K562 (cell line): ENCODE results near the gene PRRT2. TPM values are rescaled to one million over a fixed set of nuclear protein-coding genes. Genes with fewer than 3 reads are reported as not detected.

Experiments used
- AFF4 ChIP-seq: sonication (generic); formaldehyde crosslinking; IDR thresholded peaks from 2 replicates; pipeline ENCODE4 v1.8.0; 2023; ENCODE audit warnings: mild to moderate bottlenecking, missing genetic modification reagents
- BCOR ChIP-seq: fragments of 450-650 bp; IDR thresholded peaks from 2 replicates; pipeline ENCODE4 v1.6.1; 2016
- KDM2B ChIP-seq: fragments of 250-450 bp; sonication (Bioruptor Pico); IDR thresholded peaks from 2 replicates; pipeline ENCODE4 v1.8.0; 2021; ENCODE audit warnings: mild to moderate bottlenecking, moderate library complexity
- RBM25 ChIP-seq: fragments of 200-400 bp; formaldehyde crosslinking; IDR thresholded peaks from 2 replicates; pipeline ENCODE4 v1.6.1; 2018; ENCODE audit warnings: low read length, low read depth, moderate library complexity; ENCODE audit not compliant: severe bottlenecking
- ZNF24 ChIP-seq: fragments of 450-650 bp; IDR thresholded peaks from 2 replicates; pipeline ENCODE4 v1.6.1; 2016
- ZNF263 ChIP-seq: sonication (generic); formaldehyde crosslinking; IDR thresholded peaks from 2 replicates; pipeline ENCODE4 v1.8.0; 2022; ENCODE audit warnings: mild to moderate bottlenecking, missing genetic modification reagents, borderline replicate concordance
- ZNF407 ChIP-seq: fragments of 450-650 bp; IDR thresholded peaks from 2 replicates; pipeline ENCODE4 v1.6.1; 2016; ENCODE audit warnings: low read depth
- ZNF584 ChIP-seq: fragments of 200-800 bp; sonication (Bioruptor generic); IDR thresholded peaks from 2 replicates; pipeline ENCODE4 v1.6.1; 2016; ENCODE audit warnings: low read depth, mild to moderate bottlenecking, missing genetic modification characterization, missing compliant biosample characterization
- polyA plus RNA-seq, 8 experiments: library from polyadenylated mRNA; depleted of rRNA in 4 of 8; stranded (reverse) in 5 of 8; unstranded in 3 of 8; fragments of >200 nt; fragmentation: Nextera tagmentation in 2 of 8; fragmentation: Illumina TruSeq in 1 of 8; extraction: Ambion mirVana in 2 of 8; extraction: Trizol in 1 of 8; gene quantifications; 2 replicates each; pipeline versions ENCODE4 v1.2.1 to v1.2.3, GENCODE V29; 2011 to 2014; ENCODE audit warnings: inconsistent platforms in 1 of 8, missing spikeins in 1 of 8
- total RNA-seq, 7 experiments: library from RNA; depleted of rRNA in 6 of 7; stranded (reverse); fragments of >200 nt in 6 of 7; fragmentation: Illumina TruSeq in 2 of 7; extraction: Trizol in 2 of 7; gene quantifications; 2 replicates each; pipeline versions ENCODE4 v1.2.1 to v1.2.3, GENCODE V29; 2011 to 2021; ENCODE audit warnings: low replicate concordance in 1 of 7
- TF ChIP-seq, protein P1 (sequence below): fragments of 450-650 bp; IDR thresholded peaks from 2 replicates; pipeline ENCODE4 v1.6.1; 2016
- TF ChIP-seq, protein P2 (sequence below): fragments of 450-650 bp; IDR thresholded peaks from 2 replicates; pipeline ENCODE4 v1.6.1; 2017; ENCODE audit warnings: antibody characterized with exemption

PRRT2 gene
- total and polyA plus RNA-seq, 9 of the 15 experiments (the other 6 are each of a cell fraction or from before 2014, with no cell fraction given), result 0.11 to 1.0 (median 0.42) TPM; not detected in 2

DNA sequence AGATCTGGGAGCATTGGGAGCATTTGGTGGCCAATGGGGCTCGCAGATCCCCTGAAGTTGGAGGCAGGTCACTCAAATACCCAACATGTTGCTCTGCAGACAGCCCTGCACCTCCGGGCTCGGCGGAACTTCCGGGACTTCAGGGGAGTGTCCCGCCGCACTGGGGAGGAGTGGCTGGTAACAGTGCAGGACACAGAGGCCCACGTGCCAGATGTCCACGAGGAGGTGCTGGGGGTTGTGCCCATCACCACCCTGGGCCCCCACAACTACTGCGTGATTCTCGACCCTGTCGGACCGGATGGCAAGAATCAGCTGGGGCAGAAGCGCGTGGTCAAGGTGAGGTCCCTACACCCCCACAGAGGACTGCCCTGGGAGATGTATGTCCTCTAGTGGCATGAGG lies 24.6 kb downstream of the PRRT2 start (continued):
- TF ChIP-seq, protein P1, sequence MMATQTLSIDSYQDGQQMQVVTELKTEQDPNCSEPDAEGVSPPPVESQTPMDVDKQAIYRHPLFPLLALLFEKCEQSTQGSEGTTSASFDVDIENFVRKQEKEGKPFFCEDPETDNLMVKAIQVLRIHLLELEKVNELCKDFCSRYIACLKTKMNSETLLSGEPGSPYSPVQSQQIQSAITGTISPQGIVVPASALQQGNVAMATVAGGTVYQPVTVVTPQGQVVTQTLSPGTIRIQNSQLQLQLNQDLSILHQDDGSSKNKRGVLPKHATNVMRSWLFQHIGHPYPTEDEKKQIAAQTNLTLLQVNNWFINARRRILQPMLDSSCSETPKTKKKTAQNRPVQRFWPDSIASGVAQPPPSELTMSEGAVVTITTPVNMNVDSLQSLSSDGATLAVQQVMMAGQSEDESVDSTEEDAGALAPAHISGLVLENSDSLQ, result no peak
- TF ChIP-seq ZNF263 (CRISPR knock-in tag) (no peak), RBM25 (no peak), ZNF584 (CRISPR knock-in tag) (no peak), ZNF24 (no peak), ZNF407 (no peak), BCOR (no peak), KDM2B (CRISPR knock-in tag) (no peak), AFF4 (no peak)
- TF ChIP-seq, protein P2, sequence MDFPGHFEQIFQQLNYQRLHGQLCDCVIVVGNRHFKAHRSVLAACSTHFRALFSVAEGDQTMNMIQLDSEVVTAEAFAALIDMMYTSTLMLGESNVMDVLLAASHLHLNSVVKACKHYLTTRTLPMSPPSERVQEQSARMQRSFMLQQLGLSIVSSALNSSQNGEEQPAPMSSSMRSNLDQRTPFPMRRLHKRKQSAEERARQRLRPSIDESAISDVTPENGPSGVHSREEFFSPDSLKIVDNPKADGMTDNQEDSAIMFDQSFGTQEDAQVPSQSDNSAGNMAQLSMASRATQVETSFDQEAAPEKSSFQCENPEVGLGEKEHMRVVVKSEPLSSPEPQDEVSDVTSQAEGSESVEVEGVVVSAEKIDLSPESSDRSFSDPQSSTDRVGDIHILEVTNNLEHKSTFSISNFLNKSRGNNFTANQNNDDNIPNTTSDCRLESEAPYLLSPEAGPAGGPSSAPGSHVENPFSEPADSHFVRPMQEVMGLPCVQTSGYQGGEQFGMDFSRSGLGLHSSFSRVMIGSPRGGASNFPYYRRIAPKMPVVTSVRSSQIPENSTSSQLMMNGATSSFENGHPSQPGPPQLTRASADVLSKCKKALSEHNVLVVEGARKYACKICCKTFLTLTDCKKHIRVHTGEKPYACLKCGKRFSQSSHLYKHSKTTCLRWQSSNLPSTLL, result no peak
